Measurements from ENCODE around the gene BRINP3.

BRINP3 gene

DNA sequence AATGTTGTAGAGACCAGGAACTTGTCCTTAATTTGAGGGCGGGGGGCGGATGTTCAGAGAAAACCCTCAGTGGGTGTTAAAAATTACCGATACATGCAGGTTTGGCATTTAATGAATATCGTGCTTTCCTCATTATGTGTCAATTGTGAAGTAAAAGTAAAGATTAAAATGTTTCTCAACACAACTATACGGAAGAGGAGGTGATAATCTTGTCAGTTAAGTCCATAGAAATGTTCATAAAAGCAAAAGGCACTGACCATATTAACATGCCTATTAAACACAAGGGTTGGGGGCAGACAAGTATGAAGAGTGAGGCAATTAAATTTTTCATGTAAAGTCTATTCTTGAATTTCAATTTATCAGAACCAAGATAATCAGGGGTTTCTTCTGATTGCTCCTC lies 1.3 kb downstream of the BRINP3 start:
- TF ChIP-seq CTCF (IDR thresholded peaks at IDR 0.05; ENCODE audit: low read depth, low read length): no peak
- DNase-seq (ENCODE audit: low read depth, low spot score): no peak
- in situ Hi-C loops (cut with HindIII; ENCODE audit: low sequenced_read_pairs): no loop called here
- H3K4me3 ChIP-seq (ENCODE audit: low read depth, low read length): peak overlapping the region; percentile 43

DNA sequence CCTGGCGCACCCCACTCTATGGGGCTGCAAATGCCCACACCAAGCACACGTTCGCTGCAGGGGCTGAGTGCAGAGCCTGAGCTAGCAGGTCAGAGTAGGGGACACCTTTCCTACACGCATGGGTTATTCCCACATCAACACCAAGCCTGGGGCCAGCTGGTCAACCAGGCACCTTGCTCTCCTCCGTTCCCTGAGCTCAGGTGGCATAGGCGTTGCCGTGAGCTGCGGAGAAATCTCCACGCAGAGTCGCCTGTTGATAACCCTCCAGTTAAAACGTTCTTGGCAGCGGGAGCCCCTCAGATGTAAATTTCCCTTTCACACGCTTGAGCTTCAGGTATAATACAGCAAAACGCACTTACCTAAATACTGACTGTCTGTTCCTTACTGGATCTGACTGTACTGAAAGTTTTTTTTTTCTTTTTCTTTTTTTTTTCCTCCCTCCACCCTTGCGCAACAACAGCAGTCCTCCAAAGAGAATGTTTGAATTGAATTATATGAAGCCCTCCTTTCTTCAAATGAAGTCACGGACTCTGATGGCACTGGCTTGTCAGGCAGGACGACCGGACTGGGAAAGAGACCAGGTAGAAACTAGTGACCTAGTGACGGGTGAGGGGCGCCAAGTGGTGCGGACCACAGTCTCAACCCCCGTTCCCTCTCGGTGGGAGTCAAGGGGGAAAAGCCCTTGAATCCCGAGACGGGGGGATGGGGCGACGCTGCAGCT lies 2.1 kb downstream of the BRINP3 start:
- in situ Hi-C loops (cut with HindIII; ENCODE audit: low sequenced_read_pairs): no loop called here
- no peak for TF ChIP-seq CTCF (IDR thresholded peaks at IDR 0.05; ENCODE audit: low read depth, low read length)
- peak; percentile 5 for DNase-seq (ENCODE audit: low read depth, low spot score)
- peak overlapping the region; percentile 43 for H3K4me3 ChIP-seq (ENCODE audit: low read depth, low read length)

- peak overlapping the region; percentile 43 for H3K4me3 ChIP-seq (ENCODE audit: low read depth, low read length)
- DNase-seq (ENCODE audit: low read depth, low spot score): peak; percentile 18
- in situ Hi-C loops (cut with HindIII; ENCODE audit: low sequenced_read_pairs): no loop called here
- no peak for TF ChIP-seq CTCF (IDR thresholded peaks at IDR 0.05; ENCODE audit: low read depth, low read length)
Measured at GRCh38 chr1:190474650-190475211, 2.9 kb downstream of the BRINP3 start.

GRCh38 chr1:190474010-190474409 lies 3.7 kb downstream of the BRINP3 start:
- no peak overlapping the region for H3K4me3 ChIP-seq (ENCODE audit: low read depth, low read length)
- in situ Hi-C loops (cut with HindIII; ENCODE audit: low sequenced_read_pairs): no loop called here
- no peak for TF ChIP-seq CTCF (IDR thresholded peaks at IDR 0.05; ENCODE audit: low read depth, low read length)
- no peak for DNase-seq (ENCODE audit: low read depth, low spot score)

- no peak overlapping the region for H3K4me3 ChIP-seq (ENCODE audit: low read depth, low read length)
- TF ChIP-seq CTCF (IDR thresholded peaks at IDR 0.05; ENCODE audit: low read depth, low read length): no peak
- no peak for DNase-seq (ENCODE audit: low read depth, low spot score)
- in situ Hi-C loops (cut with HindIII; ENCODE audit: low sequenced_read_pairs): no loop called here
Measured at GRCh38 chr1:190472494-190472893, 5.2 kb downstream of the BRINP3 start.

GRCh38 chr1:190472042-190472441 lies 5.6 kb downstream of the BRINP3 start:
- no peak overlapping the region for H3K4me3 ChIP-seq (ENCODE audit: low read depth, low read length)
- no peak for TF ChIP-seq CTCF (IDR thresholded peaks at IDR 0.05; ENCODE audit: low read depth, low read length)
- no peak for DNase-seq (ENCODE audit: low read depth, low spot score)
- in situ Hi-C loops (cut with HindIII; ENCODE audit: low sequenced_read_pairs): no loop called here
